ENCODE data around the gene PREB.

PREB gene

GRCh38 chr2:27083410-27084296 is 50.8 kb downstream of the PREB start:
- peaks cover 21% of the 10 kb centered on the region; the same call in 1 of the 2 replicates for H4K20me1 ChIP-seq
- peak overlapping the region; percentile 100 for H3K4me2 ChIP-seq
- no peak for TF ChIP-seq Cebpa-rat (IDR thresholded peaks at IDR 0.05)
- no peak overlapping the region for H3K4me3 ChIP-seq
- H3K36me3 ChIP-seq, result peaks cover 38% of the 10 kb centered on the region
- H3K27ac ChIP-seq, result peak overlapping the region; percentile 86
- peaks cover 80% of the 10 kb centered on the region for H3K4me1 ChIP-seq
- no peaks in the 10 kb centered on the region for H3K9me3 ChIP-seq
- H3K9ac ChIP-seq, result peak overlapping the region; percentile 88
- H3K27me3 ChIP-seq, result no peaks in the 10 kb centered on the region

GRCh38 chr2:27082773-27083409 is 51.5 kb downstream of the PREB start:
- H3K4me1 ChIP-seq, result peaks cover 78% of the 10 kb centered on the region
- peak overlapping the region; percentile 88 for H3K9ac ChIP-seq
- no peaks in the 10 kb centered on the region for H3K27me3 ChIP-seq
- peaks cover 21% of the 10 kb centered on the region; the same call in 1 of the 2 replicates for H4K20me1 ChIP-seq
- no peaks in the 10 kb centered on the region for H3K9me3 ChIP-seq
- H3K4me2 ChIP-seq, result peak overlapping the region; percentile 100
- H3K4me3 ChIP-seq, result peak overlapping the region; percentile 55; the same call in 1 of the 2 replicates
- TF ChIP-seq Cebpa-rat (IDR thresholded peaks at IDR 0.05), result no peak
- peak overlapping the region; percentile 86 for H3K27ac ChIP-seq
- H3K36me3 ChIP-seq, result peaks cover 38% of the 10 kb centered on the region

- H3K4me3 ChIP-seq, result peak overlapping the region; percentile 55
- peaks cover 21% of the 10 kb centered on the region; the same call in 1 of the 2 replicates for H4K20me1 ChIP-seq
- peaks cover 38% of the 10 kb centered on the region for H3K36me3 ChIP-seq
- H3K27me3 ChIP-seq, result no peaks in the 10 kb centered on the region
- no peak for TF ChIP-seq Cebpa-rat (IDR thresholded peaks at IDR 0.05)
- H3K9ac ChIP-seq, result peak overlapping the region; percentile 88
- no peaks in the 10 kb centered on the region for H3K9me3 ChIP-seq
- H3K4me2 ChIP-seq, result peak overlapping the region; percentile 100
- peaks cover 78% of the 10 kb centered on the region for H3K4me1 ChIP-seq
- H3K27ac ChIP-seq, result peak overlapping the region; percentile 86
These were observed 52.3 kb downstream of the PREB start for GRCh38 chr2:27081984-27082772.

Data from BLaER1 (cell line).